Sigmoid colon (tissue), 4 donors: Measurements from ENCODE around the gene SLC38A7.

Experiments
- CTCF ChIP-seq, 4 experiments: fragments of 450-650 bp in 3 of 4; fragments of 200-600 bp in 1 of 4; IDR thresholded peaks; one replicate each; pipeline ENCODE4 v1.5.1; 2016 to 2019; ENCODE audit warnings: antibody characterized with exemption in 4 of 4, mild to moderate bottlenecking in 3 of 4, moderate library complexity in 2 of 4
- EP300 ChIP-seq, 4 donors: sonication (generic); formaldehyde crosslinking; IDR thresholded peaks; one replicate each; pipeline ENCODE4 v1.6.1; 2017; ENCODE audit warnings: antibody characterized with exemption in 4 of 4
- POLR2A ChIP-seq, 2 donors: fragments of 450-650 bp; IDR thresholded peaks; one replicate each; pipeline ENCODE4 v1.6.1; 2016; ENCODE audit warnings: antibody characterized with exemption in 2 of 2, mild to moderate bottlenecking in 2 of 2, moderate library complexity in 2 of 2
- POLR2AphosphoS5 ChIP-seq, 4 donors: sonication (generic); formaldehyde crosslinking; IDR thresholded peaks; one replicate each; pipeline ENCODE4 v1.6.1; 2017; ENCODE audit warnings: antibody characterized with exemption in 4 of 4

GRCh38 chr16:58644765-58645487 is 39.6 kb downstream of the SLC38A7 start:
- no peak for TF ChIP-seq CTCF (IDR thresholded peaks at IDR 0.05)
- TF ChIP-seq POLR2AphosphoS5 (IDR thresholded peaks at IDR 0.05), result no peak
- no peak for TF ChIP-seq EP300 (IDR thresholded peaks at IDR 0.05)
- TF ChIP-seq POLR2A (IDR thresholded peaks at IDR 0.05), result no peak
